ENCODE measurements around the gene ZNF385C. TPM values are rescaled to one million over a fixed set of nuclear protein-coding genes. Genes with fewer than 3 reads are reported as not detected.

ZNF385C gene
- total RNA-seq, 1 experiment from 2014 or later: 1.1 TPM

DNA sequence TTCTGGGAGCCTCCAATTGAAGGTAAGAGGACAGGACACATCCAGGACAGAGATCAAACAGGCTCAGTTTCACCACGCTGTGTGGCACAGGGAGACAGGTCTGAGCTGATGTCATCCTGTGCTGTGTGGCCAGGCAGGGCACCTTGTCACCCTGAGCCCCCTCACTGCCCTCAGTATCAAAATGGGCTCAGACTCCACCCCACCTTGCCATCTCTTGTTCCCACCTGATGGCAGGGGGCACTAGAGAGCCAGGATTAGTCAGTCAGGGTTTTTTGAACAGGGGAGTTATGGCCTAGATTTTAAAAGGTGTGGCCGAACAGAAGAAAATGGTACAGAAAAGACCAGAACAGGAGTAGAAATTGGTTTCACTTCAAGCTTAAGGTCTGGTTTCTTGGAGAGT lies 20.3 kb upstream of the ZNF385C start:
- H4K20me1 ChIP-seq (ENCODE audit: insufficient read depth): no peaks in the 10 kb centered on the region
- BruUV-seq (replicated peaks): no TSS peak
- RAD21 ChIA-PET (ENCODE audit: low non-redundant PET in 1 of 2, low total read pairs in 2 of 2, uncharacterized antibody in 2 of 2, unreplicated experiment in 2 of 2): no interaction called here
- TF ChIP-seq YY1 (IDR thresholded peaks at IDR 0.05; ENCODE audit: extremely low read depth, insufficient replicate concordance, low read depth, low read length) (no peak), RAD21 (IDR thresholded peaks at IDR 0.05; ENCODE audit: low read depth) (peak; percentile 70), SIN3A (IDR thresholded peaks at IDR 0.05; ENCODE audit: low read depth) (no peak), CEBPB (IDR thresholded peaks at IDR 0.05; ENCODE audit: low read depth) (no peak), TCF7L2 (IDR thresholded peaks at IDR 0.05; ENCODE audit: borderline replicate concordance, extremely low read depth, insufficient read depth, insufficient read length) (no peak), POLR2AphosphoS5 (IDR thresholded peaks at IDR 0.05; ENCODE audit: low read depth, low read length) (no peak), EGR1 (IDR thresholded peaks at IDR 0.05; ENCODE audit: low read depth) (no peak)
- TF ChIP-seq, protein P1, sequence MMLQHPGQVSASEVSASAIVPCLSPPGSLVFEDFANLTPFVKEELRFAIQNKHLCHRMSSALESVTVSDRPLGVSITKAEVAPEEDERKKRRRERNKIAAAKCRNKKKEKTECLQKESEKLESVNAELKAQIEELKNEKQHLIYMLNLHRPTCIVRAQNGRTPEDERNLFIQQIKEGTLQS (IDR thresholded peaks at IDR 0.05): no peak
- TF ChIP-seq, protein P2, sequence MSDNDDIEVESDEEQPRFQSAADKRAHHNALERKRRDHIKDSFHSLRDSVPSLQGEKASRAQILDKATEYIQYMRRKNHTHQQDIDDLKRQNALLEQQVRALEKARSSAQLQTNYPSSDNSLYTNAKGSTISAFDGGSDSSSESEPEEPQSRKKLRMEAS (IDR thresholded peaks at IDR 0.05): no peak
- TF ChIP-seq, protein P3, sequence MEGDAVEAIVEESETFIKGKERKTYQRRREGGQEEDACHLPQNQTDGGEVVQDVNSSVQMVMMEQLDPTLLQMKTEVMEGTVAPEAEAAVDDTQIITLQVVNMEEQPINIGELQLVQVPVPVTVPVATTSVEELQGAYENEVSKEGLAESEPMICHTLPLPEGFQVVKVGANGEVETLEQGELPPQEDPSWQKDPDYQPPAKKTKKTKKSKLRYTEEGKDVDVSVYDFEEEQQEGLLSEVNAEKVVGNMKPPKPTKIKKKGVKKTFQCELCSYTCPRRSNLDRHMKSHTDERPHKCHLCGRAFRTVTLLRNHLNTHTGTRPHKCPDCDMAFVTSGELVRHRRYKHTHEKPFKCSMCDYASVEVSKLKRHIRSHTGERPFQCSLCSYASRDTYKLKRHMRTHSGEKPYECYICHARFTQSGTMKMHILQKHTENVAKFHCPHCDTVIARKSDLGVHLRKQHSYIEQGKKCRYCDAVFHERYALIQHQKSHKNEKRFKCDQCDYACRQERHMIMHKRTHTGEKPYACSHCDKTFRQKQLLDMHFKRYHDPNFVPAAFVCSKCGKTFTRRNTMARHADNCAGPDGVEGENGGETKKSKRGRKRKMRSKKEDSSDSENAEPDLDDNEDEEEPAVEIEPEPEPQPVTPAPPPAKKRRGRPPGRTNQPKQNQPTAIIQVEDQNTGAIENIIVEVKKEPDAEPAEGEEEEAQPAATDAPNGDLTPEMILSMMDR (IDR thresholded peaks at IDR 0.05 in 2 of 3, conservative IDR thresholded peaks at IDR 0.05 in 1 of 3; ENCODE audit: borderline replicate concordance in 1 of 3, insufficient read depth in 1 of 3, low read depth in 2 of 3, low read length in 2 of 3): peak; percentile 57 to 64 (median 63); a peak in 5 of 6 replicates
- TF ChIP-seq, protein P4, sequence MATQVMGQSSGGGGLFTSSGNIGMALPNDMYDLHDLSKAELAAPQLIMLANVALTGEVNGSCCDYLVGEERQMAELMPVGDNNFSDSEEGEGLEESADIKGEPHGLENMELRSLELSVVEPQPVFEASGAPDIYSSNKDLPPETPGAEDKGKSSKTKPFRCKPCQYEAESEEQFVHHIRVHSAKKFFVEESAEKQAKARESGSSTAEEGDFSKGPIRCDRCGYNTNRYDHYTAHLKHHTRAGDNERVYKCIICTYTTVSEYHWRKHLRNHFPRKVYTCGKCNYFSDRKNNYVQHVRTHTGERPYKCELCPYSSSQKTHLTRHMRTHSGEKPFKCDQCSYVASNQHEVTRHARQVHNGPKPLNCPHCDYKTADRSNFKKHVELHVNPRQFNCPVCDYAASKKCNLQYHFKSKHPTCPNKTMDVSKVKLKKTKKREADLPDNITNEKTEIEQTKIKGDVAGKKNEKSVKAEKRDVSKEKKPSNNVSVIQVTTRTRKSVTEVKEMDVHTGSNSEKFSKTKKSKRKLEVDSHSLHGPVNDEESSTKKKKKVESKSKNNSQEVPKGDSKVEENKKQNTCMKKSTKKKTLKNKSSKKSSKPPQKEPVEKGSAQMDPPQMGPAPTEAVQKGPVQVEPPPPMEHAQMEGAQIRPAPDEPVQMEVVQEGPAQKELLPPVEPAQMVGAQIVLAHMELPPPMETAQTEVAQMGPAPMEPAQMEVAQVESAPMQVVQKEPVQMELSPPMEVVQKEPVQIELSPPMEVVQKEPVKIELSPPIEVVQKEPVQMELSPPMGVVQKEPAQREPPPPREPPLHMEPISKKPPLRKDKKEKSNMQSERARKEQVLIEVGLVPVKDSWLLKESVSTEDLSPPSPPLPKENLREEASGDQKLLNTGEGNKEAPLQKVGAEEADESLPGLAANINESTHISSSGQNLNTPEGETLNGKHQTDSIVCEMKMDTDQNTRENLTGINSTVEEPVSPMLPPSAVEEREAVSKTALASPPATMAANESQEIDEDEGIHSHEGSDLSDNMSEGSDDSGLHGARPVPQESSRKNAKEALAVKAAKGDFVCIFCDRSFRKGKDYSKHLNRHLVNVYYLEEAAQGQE (IDR thresholded peaks at IDR 0.05; ENCODE audit: low read depth): no peak
- CTCF ChIA-PET: interaction anchor here (1.3 kb wide), 1 partner anchor 101 kb away, joined by 3 read pairs; the partner anchor contains the start of gene DNAJC7
- ATAC-seq (peak; percentile 43; the same call in 1 of the 2 replicates), DNase-seq (ENCODE audit: low read depth, low spot score) (peak; percentile 13)
- no peaks in the 10 kb centered on the region for H3K79me2 ChIP-seq (ENCODE audit: insufficient read depth, low read length)
- H3K27ac ChIP-seq (ENCODE audit: low read depth, low read length): no peak overlapping the region; the same call in 1 of the 2 replicates
- H3K4me3 ChIP-seq (replicated peaks in 1 of 2; ENCODE audit: low read depth in 1 of 2, low read length in 2 of 2): no peak overlapping the region
- H3K9me2 ChIP-seq (ENCODE audit: insufficient read depth): no peaks in the 10 kb centered on the region
- 0 out of 2 replicates have a peak overlapping the region, but pooled peaks have one; percentile 17 for H3K9ac ChIP-seq (ENCODE audit: low read length)
- peaks cover 3 to 11% of the 10 kb centered on the region in 2 experiments; a peak in 3 of 4 replicates for H3K36me3 ChIP-seq (ENCODE audit: control insufficient read depth in 1 of 2, insufficient read depth in 2 of 2, low read length in 2 of 2)
- intact Hi-C loops (cut with micrococcal nuclease): loop anchor here (5.0 kb wide), 1 partner anchor 409 kb away; no protein-coding TSS in a partner anchor
- H3K27me3 ChIP-seq (ENCODE audit: insufficient read depth, low read length): no peaks in the 10 kb centered on the region
- POLR2A ChIA-PET: no interaction called here
- H3K4me1 ChIP-seq (ENCODE audit: control insufficient read depth in 1 of 2, insufficient read depth in 2 of 2, low read length in 2 of 2): peaks cover 5 to 24% of the 10 kb centered on the region in 2 experiments; a peak in 3 of 4 replicates
- H3K9me3 ChIP-seq (ENCODE audit: control insufficient read depth in 1 of 2, insufficient read depth in 1 of 2, low read depth in 1 of 2, low read length in 2 of 2): no peaks in the 10 kb centered on the region
- peak overlapping the region; percentile 9; the same call in 1 of the 2 replicates for H3K4me2 ChIP-seq (ENCODE audit: low read length)
- no peak overlapping the region for H2AFZ ChIP-seq (ENCODE audit: low read depth, low read length, poor library complexity, severe bottlenecking)
